Measurements from ENCODE around the gene CDH26.

GRCh38 chr20:60040471-60041162 lies 82.4 kb downstream of the CDH26 start:
- TF ChIP-seq CTCF (IDR thresholded peaks at IDR 0.05; ENCODE audit: low read length) (no peak), EZH2phosphoT487 (IDR thresholded peaks at IDR 0.05; ENCODE audit: low read length) (no peak)
